SKM-1 (cell line): ENCODE results near the gene COG1.

Source experiments
- DNase-seq: peaks from one replicate; lab custom pipeline; 2025; ENCODE audit not compliant: unreplicated experiment; lab: John Stamatoyannopoulos, UW

COG1 gene

GRCh38 chr17:73196500-73196899 lies 3.6 kb downstream of the COG1 start:
- DNase-seq, result no peak

- no peak for DNase-seq
Measured at GRCh38 chr17:73197161-73197560, 4.3 kb downstream of the COG1 start.

- no peak for DNase-seq
Measured at GRCh38 chr17:73198201-73198929, 5.5 kb downstream of the COG1 start.

- no peak for DNase-seq
Measured at GRCh38 chr17:73198930-73199260, 6.0 kb downstream of the COG1 start.

- no peak for DNase-seq
Measured at GRCh38 chr17:73199751-73200317, 7.0 kb downstream of the COG1 start.

GRCh38 chr17:73200476-73200875 lies 7.6 kb downstream of the COG1 start:
- no peak for DNase-seq

GRCh38 chr17:73201215-73202069 lies 8.6 kb downstream of the COG1 start:
- DNase-seq, result no peak

GRCh38 chr17:73203135-73203787 lies 10.4 kb downstream of the COG1 start:
- DNase-seq, result no peak

- no peak for DNase-seq
Measured at GRCh38 chr17:73203788-73204479, 11.1 kb downstream of the COG1 start.

- DNase-seq, result no peak
Measured at GRCh38 chr17:73205459-73205961, 12.7 kb downstream of the COG1 start.

- DNase-seq, result no peak
Measured at GRCh38 chr17:73208139-73208827, 15.4 kb downstream of the COG1 start.

- DNase-seq, result no peak
Measured at GRCh38 chr17:73209436-73209835, 16.6 kb downstream of the COG1 start.

GRCh38 chr17:73210002-73210678 lies 17.3 kb downstream of the COG1 start:
- no peak for DNase-seq

GRCh38 chr17:73211745-73212144 lies 18.9 kb downstream of the COG1 start:
- no peak for DNase-seq

- no peak for DNase-seq
Measured at GRCh38 chr17:73214008-73214407, 21.2 kb downstream of the COG1 start.

- no peak for DNase-seq
Measured at GRCh38 chr17:73214851-73215250, 22.0 kb downstream of the COG1 start.

GRCh38 chr17:73215447-73215846 lies 22.6 kb downstream of the COG1 start:
- DNase-seq, result no peak

GRCh38 chr17:73223626-73224230 lies 30.9 kb downstream of the COG1 start:
- DNase-seq, result no peak

GRCh38 chr17:73224237-73224636 lies 31.4 kb downstream of the COG1 start:
- no peak for DNase-seq
